MM.1S (cell line): ENCODE results near the gene SKP2.
"Not testable (repeated sequence)": the region's sequence is repeated elsewhere in the genome, so short reads cannot be mapped to it uniquely, and the experiment has no call there.

ENCODE experiments used
- CTCF ChIP-seq: fragments of 300-600 bp; sonication (generic); IDR thresholded peaks from 2 replicates; pipeline ENCODE4 v1.5.1; 2016; ENCODE audit warnings: antibody characterized with exemption, low read length, mixed read lengths
- EZH2 ChIP-seq: fragments of 300-600 bp; sonication (generic); optimal IDR thresholded peaks from 2 replicates; pipeline ENCODE3; 2017; ENCODE audit warnings: low read depth, mild to moderate bottlenecking, antibody characterized with exemption, low read length, mixed read lengths
- EZH2phosphoT487 ChIP-seq: fragments of 300-600 bp; sonication (generic); IDR thresholded peaks from 2 replicates; pipeline ENCODE4 v1.6.1; 2018; ENCODE audit warnings: antibody characterized with exemption, low read length

- TF ChIP-seq CTCF, EZH2, EZH2phosphoT487: not testable (repeated sequence)
Measured at GRCh38 chr5:36129666-36130065, 22.2 kb upstream of the SKP2 start.
